IMR-90 (cell line): ENCODE data around the gene TNFAIP8. TPM values are rescaled to one million over a fixed set of nuclear protein-coding genes. Genes with fewer than 3 reads are reported as not detected.

Experiments used
- ATAC-seq: fragments of 200-7000 bp; cut with Tn5 transposase; 2 replicates; pipeline ENCODE4 v1.9.1; 2020; ENCODE audit warnings: low read depth, mild to moderate bottlenecking, moderate library complexity
- BruUV-seq: library from RNA; stranded (reverse); fragments of 400-500 nt; replicated peaks from 2 replicates; lab custom pipeline; 2021; lab: Mats Ljungman, UMichigan
- CTCF ChIA-PET: fragments of 300-600 bp; formaldehyde crosslinking; extraction: SDS; loops from one replicate; lab custom pipeline; 2021; ENCODE audit warnings: antibody characterized with exemption; lab: Yijun Ruan, JAX
- POLR2A ChIA-PET: fragments of 300-600 bp; sonication (Branson Sonifier 250); formaldehyde crosslinking; loops from one replicate; lab custom pipeline; 2022; ENCODE audit warnings: antibody characterized with exemption; ENCODE audit not compliant: unreplicated experiment; lab: Charles Lee
- DNase-seq: peaks from one replicate; pipeline ENCODE4 v3.0.0; 2013
- H2AFZ ChIP-seq: replicated peaks from 2 replicates; pipeline ENCODE3; 2013; ENCODE audit warnings: low read length, mild to moderate bottlenecking; ENCODE audit not compliant: poor library complexity
- H2AK5ac ChIP-seq: 2 replicates; pipeline ENCODE4 v1.6.1; 2013; ENCODE audit warnings: low read depth, low read length, inconsistent platforms
- H2AK9ac ChIP-seq: replicated peaks from 2 replicates; pipeline ENCODE3; 2013; ENCODE audit warnings: mild to moderate bottlenecking, low read depth, low read length, moderate library complexity; ENCODE audit not compliant: poor library complexity
- H2BK120ac ChIP-seq: 2 replicates; pipeline ENCODE4 v1.6.1; 2013; ENCODE audit warnings: low read depth, low read length, inconsistent platforms
- H2BK15ac ChIP-seq: 3 replicates; pipeline ENCODE4 v1.6.1; 2013; ENCODE audit warnings: low read depth, low read length, inconsistent platforms
- H2BK20ac ChIP-seq: 2 replicates; pipeline ENCODE4 v1.6.1; 2013; ENCODE audit warnings: low read depth, mild to moderate bottlenecking, inconsistent platforms, low read length, moderate library complexity
- H2BK5ac ChIP-seq: 2 replicates; pipeline ENCODE4 v1.6.1; 2013; ENCODE audit warnings: mild to moderate bottlenecking, low read depth, low read length, inconsistent platforms; ENCODE audit not compliant: poor library complexity, severe bottlenecking
- H3K14ac ChIP-seq: replicated peaks from 2 replicates; pipeline ENCODE4 v1.6.1; 2013; ENCODE audit warnings: low read depth, low read length, inconsistent platforms
- H3K18ac ChIP-seq: 2 replicates; pipeline ENCODE4 v1.6.1; 2013; ENCODE audit warnings: low read depth, low read length, control low read depth
- H3K23ac ChIP-seq: 2 replicates; pipeline ENCODE4 v1.6.1; 2013; ENCODE audit warnings: low read depth, low read length, inconsistent platforms
- H3K27ac ChIP-seq: 2 replicates; pipeline ENCODE4 v1.5.1; 2013; ENCODE audit warnings: mild to moderate bottlenecking, control low read depth, low read length; ENCODE audit not compliant: insufficient read depth
- H3K27me3 ChIP-seq: 2 replicates; pipeline ENCODE4 v1.6.1; 2013; ENCODE audit warnings: low read length; ENCODE audit not compliant: control insufficient read depth, insufficient read depth
- H3K36me3 ChIP-seq: 2 replicates; pipeline ENCODE4 v1.6.1; 2013; ENCODE audit warnings: low read length, mixed read lengths; ENCODE audit not compliant: control insufficient read depth, insufficient read depth
- H3K4ac ChIP-seq: 2 replicates; pipeline ENCODE4 v1.6.1; 2013; ENCODE audit warnings: low read depth, low read length, inconsistent platforms
- H3K4me1 ChIP-seq: 2 replicates; pipeline ENCODE4 v1.6.1; 2013; ENCODE audit warnings: low read length, mixed read lengths; ENCODE audit not compliant: control insufficient read depth, insufficient read depth
- H3K4me2 ChIP-seq: 2 replicates; pipeline ENCODE4 v1.6.1; 2013; ENCODE audit warnings: low read depth, mild to moderate bottlenecking, control low read depth, low read length, moderate library complexity
- H3K4me3 ChIP-seq: 2 replicates; pipeline ENCODE4 v1.5.1; 2013; ENCODE audit warnings: low read depth, mild to moderate bottlenecking, control low read depth, low read length, moderate library complexity; ENCODE audit not compliant: insufficient read depth
- H3K56ac ChIP-seq: 2 replicates; pipeline ENCODE4 v1.6.1; 2013; ENCODE audit warnings: low read length, inconsistent platforms; ENCODE audit not compliant: insufficient read depth; ENCODE audit errors: extremely low read depth
- H3K79me1 ChIP-seq, 2 experiments: 2 replicates each; pipeline ENCODE4 v1.6.1; 2013; ENCODE audit warnings: low read length in 2 of 2, inconsistent platforms in 1 of 2, low read depth in 1 of 2
- H3K9ac ChIP-seq: 2 replicates; pipeline ENCODE4 v1.6.1; 2013; ENCODE audit warnings: low read depth, low read length, control low read depth
- H3K9me1 ChIP-seq: 2 replicates; pipeline ENCODE4 v1.6.1; 2013; ENCODE audit warnings: low read length, inconsistent platforms; ENCODE audit not compliant: insufficient read depth
- H3K9me3 ChIP-seq: 2 replicates; pipeline ENCODE4 v1.6.1; 2013; ENCODE audit warnings: low read length; ENCODE audit not compliant: control insufficient read depth, insufficient read depth
- H4K20me1 ChIP-seq: 2 replicates; pipeline ENCODE4 v1.6.1; 2013; ENCODE audit warnings: low read length, inconsistent platforms; ENCODE audit not compliant: insufficient read depth
- H4K5ac ChIP-seq: 2 replicates; pipeline ENCODE4 v1.6.1; 2013; ENCODE audit warnings: mild to moderate bottlenecking, low read depth, low read length, control low read depth
- H4K8ac ChIP-seq, 2 experiments: 2 replicates each; pipeline ENCODE4 v1.6.1; 2013; ENCODE audit warnings: low read depth in 2 of 2, low read length in 2 of 2, control low read depth in 1 of 2, inconsistent platforms in 1 of 2
- H4K91ac ChIP-seq: 2 replicates; pipeline ENCODE4 v1.6.1; 2013; ENCODE audit warnings: low read depth, low read length, inconsistent platforms; ENCODE audit not compliant: insufficient read depth
- CEBPB ChIP-seq: IDR thresholded peaks from 2 replicates; pipeline ENCODE4 v1.6.1; 2012; ENCODE audit warnings: low read depth, low read length, improper control_type of control experiment
- CHD1 ChIP-seq: IDR thresholded peaks from 2 replicates; pipeline ENCODE4 v1.6.1; 2012; ENCODE audit warnings: low read depth, low read length, improper control_type of control experiment
- FOS ChIP-seq: fragments of 150-350 bp; IDR thresholded peaks from 2 replicates; pipeline ENCODE4 v1.6.1; 2016; ENCODE audit warnings: low read depth, low read length
- MXI1 ChIP-seq: IDR thresholded peaks from 2 replicates; pipeline ENCODE4 v1.6.1; 2012; ENCODE audit warnings: low read depth, mild to moderate bottlenecking, low read length, moderate library complexity, borderline replicate concordance
- NFE2L2 ChIP-seq: fragments of 150-350 bp; IDR thresholded peaks from 2 replicates; pipeline ENCODE4 v1.6.1; 2016; ENCODE audit warnings: low read depth, mild to moderate bottlenecking, low read length
- RAD21 ChIP-seq: IDR thresholded peaks from 2 replicates; pipeline ENCODE4 v1.6.1; 2012; ENCODE audit warnings: low read length, improper control_type of control experiment
- RCOR1 ChIP-seq: IDR thresholded peaks from 2 replicates; pipeline ENCODE4 v1.6.1; 2012; ENCODE audit warnings: mild to moderate bottlenecking, low read length, improper control_type of control experiment; ENCODE audit not compliant: insufficient replicate concordance
- RFX5 ChIP-seq: IDR thresholded peaks from 2 replicates; pipeline ENCODE4 v1.8.0; 2012; ENCODE audit warnings: low read depth, mild to moderate bottlenecking, low read length, moderate library complexity
- SMC3 ChIP-seq: fragments of 150-350 bp; IDR thresholded peaks from 2 replicates; pipeline ENCODE4 v1.6.1; 2016; ENCODE audit warnings: low read depth, mild to moderate bottlenecking, antibody characterized with exemption, low read length, moderate library complexity
- WGBS, 2 experiments: methylation state at CpG; one replicate each; pipeline versions ENCODE4 v1.1.5 to v1.1.7; 2013; ENCODE audit warnings: missing lambda C conversion rate in 2 of 2; ENCODE audit not compliant: insufficient read length in 1 of 2; ENCODE audit errors: extremely low coverage in 2 of 2; 5-methylcytosine and 5-hydroxymethylcytosine counted together
- dilution Hi-C: fragments of 300-500 bp; cut with HindIII; formaldehyde crosslinking; loops from one replicate; pipeline ENCODE4 v1.14.3; 2018; ENCODE audit warnings: low sequenced_read_pairs; ENCODE audit not compliant: unreplicated experiment
- in situ Hi-C: fragments of 300-500 bp; cut with MboI; formaldehyde crosslinking; loops from 3 replicates; pipeline ENCODE4 v1.14.3; 2019; ENCODE audit warnings: low sequenced_read_pairs, inconsistent platforms, mixed read lengths
- intact Hi-C: fragments of 100-400 bp; cut with micrococcal nuclease; formaldehyde crosslinking; loops from 2 replicates; pipeline ENCODE4 v1.10.0; 2022
- polyA plus RNA-seq, 3 experiments: library from polyadenylated mRNA; depleted of rRNA; stranded (reverse); fragments of >200 nt; gene quantifications; 2 replicates each; pipeline ENCODE4 v1.2.3, GENCODE V29; 2012; ENCODE audit warnings: low replicate concordance in 1 of 3
- total RNA-seq: library from RNA; depleted of rRNA; stranded (reverse); fragments of >200 nt; gene quantifications from 2 replicates; pipeline ENCODE4 v1.2.3, GENCODE V29; 2012
- TF ChIP-seq, protein P1 (sequence below): conservative IDR thresholded peaks from 2 replicates; pipeline ENCODE4 v1.5.1; 2012; ENCODE audit warnings: mild to moderate bottlenecking, low read depth, low read length, improper control_type of control experiment
- TF ChIP-seq, protein P2 (sequence below): fragments of 150-350 bp; IDR thresholded peaks from 2 replicates; pipeline ENCODE4 v1.6.1; 2016; ENCODE audit warnings: low read depth, mild to moderate bottlenecking, low read length, moderate library complexity, borderline replicate concordance

TNFAIP8 gene
- total and polyA plus RNA-seq, 2 of the 4 experiments (the other 2 are of a cell fraction) = 20.3 to 29.9 TPM

DNA sequence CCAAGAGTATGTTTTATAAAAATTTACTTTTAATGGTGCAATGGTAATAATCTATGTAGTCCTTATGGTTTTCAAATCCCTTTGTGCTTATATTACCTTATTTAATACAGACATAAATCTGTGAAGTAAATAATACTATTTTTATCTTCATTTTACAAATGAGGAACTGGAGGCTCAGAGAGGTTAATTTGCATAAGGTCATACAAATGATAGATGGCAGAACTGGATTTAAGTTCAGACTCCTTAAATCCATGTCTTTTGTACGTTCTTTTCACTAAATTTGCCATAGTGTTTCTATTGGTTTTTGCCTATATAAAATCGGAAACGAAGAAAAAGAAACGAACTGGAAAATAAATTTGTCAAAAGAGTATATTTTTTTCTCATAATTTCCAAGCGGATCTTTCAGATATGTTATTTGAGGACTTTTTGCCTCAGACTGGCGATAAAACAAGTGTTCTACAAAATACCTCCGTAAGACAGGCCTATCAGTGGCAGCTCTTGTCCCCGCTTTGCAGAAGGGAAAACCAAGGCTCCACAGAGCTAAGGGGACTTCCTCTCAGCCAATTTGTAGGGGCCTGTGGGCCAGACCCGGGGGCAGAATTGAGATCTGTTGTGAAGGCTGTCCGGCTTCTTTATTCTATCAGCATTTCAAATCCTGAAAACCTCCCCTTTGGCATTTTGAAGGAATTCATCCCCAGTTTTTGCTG, 1.1 kb upstream of the TNFAIP8 start:
- H3K79me1 ChIP-seq = peaks cover 18 to 29% of the 10 kb centered on the region in 2 experiments
- intact Hi-C loops = loop anchor here (5.0 kb wide), 2 partner anchors 38 to 367 kb away; partner anchors contain the start of gene DTWD2
- DNase-seq = no peak
- in situ Hi-C loops = no loop called here
- H4K8ac ChIP-seq = no peak overlapping the region
- TF ChIP-seq RFX5 (no peak), CEBPB (no peak), RCOR1 (no peak), RAD21 (no peak), CHD1 (no peak), NFE2L2 (no peak), FOS (no peak), SMC3 (no peak), MXI1 (no peak)
- TF ChIP-seq, protein P1, sequence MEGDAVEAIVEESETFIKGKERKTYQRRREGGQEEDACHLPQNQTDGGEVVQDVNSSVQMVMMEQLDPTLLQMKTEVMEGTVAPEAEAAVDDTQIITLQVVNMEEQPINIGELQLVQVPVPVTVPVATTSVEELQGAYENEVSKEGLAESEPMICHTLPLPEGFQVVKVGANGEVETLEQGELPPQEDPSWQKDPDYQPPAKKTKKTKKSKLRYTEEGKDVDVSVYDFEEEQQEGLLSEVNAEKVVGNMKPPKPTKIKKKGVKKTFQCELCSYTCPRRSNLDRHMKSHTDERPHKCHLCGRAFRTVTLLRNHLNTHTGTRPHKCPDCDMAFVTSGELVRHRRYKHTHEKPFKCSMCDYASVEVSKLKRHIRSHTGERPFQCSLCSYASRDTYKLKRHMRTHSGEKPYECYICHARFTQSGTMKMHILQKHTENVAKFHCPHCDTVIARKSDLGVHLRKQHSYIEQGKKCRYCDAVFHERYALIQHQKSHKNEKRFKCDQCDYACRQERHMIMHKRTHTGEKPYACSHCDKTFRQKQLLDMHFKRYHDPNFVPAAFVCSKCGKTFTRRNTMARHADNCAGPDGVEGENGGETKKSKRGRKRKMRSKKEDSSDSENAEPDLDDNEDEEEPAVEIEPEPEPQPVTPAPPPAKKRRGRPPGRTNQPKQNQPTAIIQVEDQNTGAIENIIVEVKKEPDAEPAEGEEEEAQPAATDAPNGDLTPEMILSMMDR = no peak
- TF ChIP-seq, protein P2, sequence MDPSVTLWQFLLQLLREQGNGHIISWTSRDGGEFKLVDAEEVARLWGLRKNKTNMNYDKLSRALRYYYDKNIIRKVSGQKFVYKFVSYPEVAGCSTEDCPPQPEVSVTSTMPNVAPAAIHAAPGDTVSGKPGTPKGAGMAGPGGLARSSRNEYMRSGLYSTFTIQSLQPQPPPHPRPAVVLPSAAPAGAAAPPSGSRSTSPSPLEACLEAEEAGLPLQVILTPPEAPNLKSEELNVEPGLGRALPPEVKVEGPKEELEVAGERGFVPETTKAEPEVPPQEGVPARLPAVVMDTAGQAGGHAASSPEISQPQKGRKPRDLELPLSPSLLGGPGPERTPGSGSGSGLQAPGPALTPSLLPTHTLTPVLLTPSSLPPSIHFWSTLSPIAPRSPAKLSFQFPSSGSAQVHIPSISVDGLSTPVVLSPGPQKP = no peak
- POLR2A ChIA-PET = no interaction called here
- no CpG with 5 or more reads among the region's 10 CpGs for WGBS, 2 experiments
- ATAC-seq = no peak
- no peak overlapping the region for H3K4me3 ChIP-seq
- H2BK15ac ChIP-seq = no peak overlapping the region
- H2BK120ac ChIP-seq = no peak overlapping the region
- H2AK9ac ChIP-seq = no peak overlapping the region
- H3K27ac ChIP-seq = no peak overlapping the region
- no peaks in the 10 kb centered on the region for H3K27me3 ChIP-seq
- no peak overlapping the region for H4K5ac ChIP-seq
- no peak overlapping the region for H2BK5ac ChIP-seq
- H4K91ac ChIP-seq = no peak overlapping the region
- H3K56ac ChIP-seq = no peak overlapping the region
- no peak overlapping the region for H3K14ac ChIP-seq
- no TSS peak for BruUV-seq
- CTCF ChIA-PET = interaction anchor here (0.6 kb wide), 1 partner anchor 85 kb away, joined by 3 read pairs; no protein-coding TSS in a partner anchor
- no peak overlapping the region for H2AK5ac ChIP-seq
- H4K20me1 ChIP-seq = no peaks in the 10 kb centered on the region
- no peak overlapping the region for H3K4me2 ChIP-seq
- no peak overlapping the region for H3K23ac ChIP-seq
- no peak overlapping the region for H3K9ac ChIP-seq
- dilution Hi-C loops = no loop called here
- peaks cover 9% of the 10 kb centered on the region for H3K4me1 ChIP-seq
- H3K9me1 ChIP-seq = no peaks in the 10 kb centered on the region
- H2BK20ac ChIP-seq = no peak overlapping the region
- no peak overlapping the region for H3K18ac ChIP-seq
- H3K4ac ChIP-seq = no peak overlapping the region
- H3K9me3 ChIP-seq = no peaks in the 10 kb centered on the region
- H2AFZ ChIP-seq = peak overlapping the region; percentile 33
- no peaks in the 10 kb centered on the region for H3K36me3 ChIP-seq
